RPMI7951 (cell line): Measurements from ENCODE around the gene WDR36. TPM values are rescaled to one million over a fixed set of nuclear protein-coding genes. Genes with fewer than 3 reads are reported as not detected.

Experiments
- DNase-seq: peaks from one replicate; pipeline ENCODE4 v3.0.0-alpha.2; 2012; ENCODE audit warnings: low read depth
- total RNA-seq: library from RNA; depleted of rRNA; stranded (reverse); fragments of >200 nt; shearing (Covaris generic); gene quantifications from 2 replicates; pipeline ENCODE4 v1.2.3, GENCODE V29; 2014; rRNA removed

Gene WDR36
- total RNA-seq: 27.4 and 32.8 TPM in 2 replicates

DNA sequence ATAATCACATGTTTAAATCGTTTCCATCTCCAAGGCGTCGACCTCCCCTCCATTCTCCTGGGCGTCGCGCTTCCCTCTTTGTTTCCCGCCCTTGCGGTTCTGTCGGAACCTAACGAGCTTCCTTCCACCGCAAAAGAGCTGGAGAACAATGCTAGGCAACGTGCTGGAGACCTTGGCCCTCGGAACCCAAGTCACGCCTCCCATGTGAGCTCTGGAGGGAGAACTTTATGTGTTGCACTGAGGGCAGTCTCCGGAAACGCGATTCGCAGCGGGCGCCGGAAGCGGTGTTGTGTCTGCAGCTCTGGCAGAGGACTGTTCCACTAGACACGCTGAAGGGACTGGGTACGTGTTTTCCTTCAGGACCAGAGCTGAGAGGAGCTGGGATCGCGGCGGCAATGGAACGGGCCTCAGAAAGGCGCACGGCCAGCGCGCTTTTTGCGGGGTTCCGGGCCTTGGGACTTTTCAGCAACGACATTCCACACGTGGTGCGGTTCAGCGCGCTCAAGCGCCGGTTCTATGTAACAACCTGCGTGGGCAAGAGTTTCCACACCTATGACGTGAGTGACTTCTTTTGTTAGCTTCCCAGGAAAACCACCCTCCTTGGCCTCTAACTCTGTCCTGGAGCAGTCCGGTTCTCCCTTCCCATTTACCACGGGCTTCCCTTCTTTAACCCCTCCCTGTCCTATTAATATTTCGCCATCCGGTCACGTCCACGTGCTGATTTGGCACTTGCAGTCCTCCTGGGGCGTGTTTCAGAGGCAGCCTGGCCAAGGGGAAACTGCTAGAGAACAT is at the start of gene WDR36:
Gene WDR36, plus strand, starts transcription at position 287 of the 792 bp plus-strand sequence. Its CDS starts 109 bp downstream, at position 396.
- peak; percentile 90 for DNase-seq

DNA sequence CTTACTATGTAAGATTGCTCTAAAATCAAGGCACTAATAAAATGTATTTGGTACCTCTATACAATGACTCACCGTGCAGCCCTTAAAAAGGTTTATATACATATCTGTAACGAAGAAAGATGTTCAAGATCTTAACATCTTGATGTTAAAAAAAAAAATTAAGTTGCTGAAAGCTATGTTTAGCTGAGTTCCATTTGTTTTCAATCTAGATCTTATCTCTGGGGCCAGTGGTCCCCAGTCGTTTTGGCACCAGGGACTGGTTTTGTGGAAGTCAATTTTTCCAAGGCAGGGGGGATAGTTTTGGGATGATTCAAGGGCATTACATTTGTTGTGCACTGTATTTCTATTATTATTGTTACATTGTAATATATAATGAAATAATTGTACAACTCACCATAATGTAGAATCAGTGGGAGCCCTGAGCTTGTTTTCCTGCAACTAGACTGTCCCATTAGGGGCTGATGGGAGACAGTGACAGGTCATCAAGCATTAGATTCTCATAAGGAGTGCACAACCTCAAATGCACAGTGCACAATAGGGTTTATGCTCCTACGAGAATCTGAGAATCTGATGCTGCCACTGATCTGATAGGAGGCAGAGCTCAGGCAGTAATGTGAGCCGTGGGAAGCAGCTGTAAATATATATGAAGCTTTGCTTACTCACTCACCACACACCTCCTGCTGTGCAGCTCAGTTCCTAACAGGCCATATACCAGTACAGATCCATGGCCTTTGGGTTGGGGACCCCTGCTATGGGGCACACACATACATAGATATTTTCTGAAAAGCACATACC is 48.2 kb upstream of the WDR36 start:
- DNase-seq: peak; percentile 29

DNA sequence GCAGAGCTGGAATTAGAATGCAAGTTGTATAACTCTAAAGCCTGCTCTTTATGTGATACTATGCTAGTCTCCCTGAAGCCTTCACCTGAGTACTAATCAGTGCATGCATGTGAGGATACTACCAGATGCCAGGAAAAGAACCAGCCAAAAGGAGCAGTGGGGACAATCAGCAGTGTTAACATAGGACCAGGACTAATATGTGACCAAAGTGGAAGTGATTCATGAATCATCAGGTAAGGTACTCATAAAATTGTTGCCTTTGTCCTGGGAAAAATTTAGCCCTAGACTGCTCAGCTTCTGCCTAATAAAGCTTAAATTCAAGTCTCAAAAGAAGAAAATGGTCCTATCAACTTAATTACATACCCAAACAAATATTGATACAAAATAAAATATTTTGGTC is 34.1 kb upstream of the WDR36 start:
- no peak for DNase-seq

DNA sequence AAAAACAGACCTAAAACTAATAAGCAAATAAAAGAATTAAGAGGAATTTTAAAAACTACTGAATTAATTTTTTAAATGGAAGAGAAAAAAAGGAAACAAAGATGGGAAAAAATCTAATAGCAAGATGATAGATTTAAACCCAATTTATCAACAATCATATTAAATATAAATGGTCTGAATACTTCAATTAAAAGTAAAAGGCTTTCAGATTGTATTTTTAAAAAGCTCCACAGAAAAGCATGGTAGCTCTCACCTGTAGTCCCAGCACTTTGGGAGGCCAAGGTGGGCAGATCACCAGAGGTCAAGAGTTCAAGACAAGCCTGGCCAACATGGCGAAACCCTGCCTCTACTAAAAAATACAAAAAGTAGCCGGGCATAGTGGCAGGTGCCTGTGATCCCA is 32.0 kb upstream of the WDR36 start:
- DNase-seq: no peak

DNA sequence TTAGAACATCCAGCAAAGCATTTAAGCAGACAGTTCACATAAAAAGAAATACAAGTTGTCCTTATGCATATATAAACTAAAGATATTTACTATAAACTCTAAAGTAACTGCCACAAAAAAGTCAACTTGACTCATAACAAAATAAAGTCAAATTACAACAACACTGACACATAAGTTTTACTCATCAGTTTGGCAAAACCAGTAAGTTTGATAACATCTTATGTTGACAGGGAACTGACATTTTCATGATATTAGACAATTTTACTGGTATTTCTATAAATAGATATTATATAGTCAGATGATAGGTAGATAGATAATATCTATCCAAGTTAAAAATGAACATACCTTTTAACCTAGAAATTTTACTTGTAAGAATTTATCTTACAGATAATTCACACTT is 30.5 kb upstream of the WDR36 start:
- DNase-seq: no peak

DNA sequence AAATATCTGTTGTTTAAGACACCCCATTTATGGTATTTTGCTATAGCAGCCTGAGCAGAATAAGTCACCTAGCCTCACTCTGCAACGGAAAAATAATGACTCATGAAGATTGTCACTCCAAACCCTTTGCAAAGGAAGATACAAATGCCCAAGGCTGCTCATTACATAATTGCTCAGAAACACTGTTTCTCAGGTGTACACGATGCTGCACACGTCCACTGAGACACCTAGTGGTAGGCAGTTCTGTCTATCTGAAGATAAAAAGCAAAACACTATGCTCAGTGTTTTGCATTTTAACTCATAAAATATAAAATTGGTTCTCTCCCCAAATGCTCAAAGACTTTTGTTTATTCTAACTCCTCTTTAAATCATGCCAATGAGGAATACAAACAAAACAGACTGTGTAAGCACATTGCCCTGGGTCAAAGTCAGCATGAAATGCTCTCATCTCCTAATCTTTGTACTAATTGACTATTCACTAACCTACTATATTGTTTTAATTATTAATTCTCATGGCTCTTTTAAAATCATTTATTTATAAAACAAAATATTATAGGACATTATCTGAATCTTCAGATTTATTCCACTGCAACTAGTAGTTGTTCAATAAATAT is 28.3 kb upstream of the WDR36 start:
- peak; percentile 20 for DNase-seq

DNA sequence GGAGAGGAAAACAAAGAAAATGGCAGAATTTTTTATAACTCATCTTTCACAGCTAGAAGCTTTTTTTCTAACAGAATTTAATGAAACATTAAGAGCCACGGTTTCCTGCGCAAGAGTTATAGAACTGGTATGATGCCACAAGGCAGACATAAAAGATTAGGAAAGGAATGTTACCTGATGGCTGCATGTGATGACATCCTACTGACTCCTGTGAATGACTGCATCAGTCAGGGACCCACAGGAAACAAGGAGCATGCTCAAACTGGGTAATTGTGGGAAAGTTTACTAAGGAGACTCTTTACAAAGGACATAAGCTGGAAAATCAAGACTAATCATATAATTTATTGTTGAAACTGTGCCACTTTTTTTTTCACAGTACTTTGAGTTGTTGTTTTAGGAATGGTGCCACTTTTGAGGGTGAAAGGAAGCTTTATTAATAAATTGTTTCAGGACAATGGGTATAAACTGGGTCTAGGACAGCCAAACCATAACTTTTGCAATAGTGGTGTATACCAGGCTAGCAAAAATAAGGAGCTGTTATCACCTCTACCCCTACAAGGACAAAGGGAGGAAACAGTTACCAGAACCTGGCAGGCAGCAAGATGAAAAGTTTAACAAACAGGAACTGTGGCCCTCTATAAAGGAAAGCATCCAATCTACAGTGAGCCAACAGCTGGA is 25.7 kb upstream of the WDR36 start:
- DNase-seq: no peak

DNA sequence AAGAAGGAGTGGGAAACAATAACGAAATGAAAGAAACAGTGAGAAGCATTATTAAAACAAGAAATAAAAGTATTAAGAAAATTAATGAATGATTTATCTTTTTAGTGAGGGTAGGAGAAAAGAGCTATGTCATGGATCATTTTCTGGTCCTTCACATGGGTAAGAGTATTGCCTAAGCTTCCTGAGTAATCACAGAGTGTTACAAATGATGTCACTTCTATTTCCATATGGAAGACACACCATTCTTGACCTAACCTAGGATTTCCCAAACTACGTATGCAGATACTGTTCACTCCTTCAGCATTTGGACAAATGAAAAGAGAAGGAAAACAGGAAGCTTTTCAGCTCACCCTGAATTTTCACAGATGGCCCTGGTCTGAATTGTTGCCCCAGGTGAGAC is 23.9 kb upstream of the WDR36 start:
- no peak for DNase-seq

DNA sequence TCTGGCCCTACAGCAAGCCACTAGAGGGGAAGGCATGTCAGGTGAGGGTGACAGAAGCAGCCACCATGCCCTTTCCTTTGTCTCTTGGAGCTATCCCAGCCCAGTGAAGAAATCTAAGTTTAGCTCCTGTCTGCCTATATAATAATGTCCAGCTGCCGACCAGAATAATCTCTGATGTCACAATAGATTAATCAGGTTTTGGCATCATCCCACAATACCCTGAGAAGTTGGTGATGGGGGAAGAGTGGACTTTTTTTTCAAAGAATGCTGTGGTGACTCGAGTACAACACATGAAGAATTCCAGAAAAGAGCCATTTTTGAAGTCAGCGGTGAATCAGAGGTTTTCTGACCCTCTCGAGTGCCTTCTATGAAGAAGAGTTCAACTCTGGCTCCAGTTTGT is 22.3 kb upstream of the WDR36 start:
- no peak for DNase-seq

DNA sequence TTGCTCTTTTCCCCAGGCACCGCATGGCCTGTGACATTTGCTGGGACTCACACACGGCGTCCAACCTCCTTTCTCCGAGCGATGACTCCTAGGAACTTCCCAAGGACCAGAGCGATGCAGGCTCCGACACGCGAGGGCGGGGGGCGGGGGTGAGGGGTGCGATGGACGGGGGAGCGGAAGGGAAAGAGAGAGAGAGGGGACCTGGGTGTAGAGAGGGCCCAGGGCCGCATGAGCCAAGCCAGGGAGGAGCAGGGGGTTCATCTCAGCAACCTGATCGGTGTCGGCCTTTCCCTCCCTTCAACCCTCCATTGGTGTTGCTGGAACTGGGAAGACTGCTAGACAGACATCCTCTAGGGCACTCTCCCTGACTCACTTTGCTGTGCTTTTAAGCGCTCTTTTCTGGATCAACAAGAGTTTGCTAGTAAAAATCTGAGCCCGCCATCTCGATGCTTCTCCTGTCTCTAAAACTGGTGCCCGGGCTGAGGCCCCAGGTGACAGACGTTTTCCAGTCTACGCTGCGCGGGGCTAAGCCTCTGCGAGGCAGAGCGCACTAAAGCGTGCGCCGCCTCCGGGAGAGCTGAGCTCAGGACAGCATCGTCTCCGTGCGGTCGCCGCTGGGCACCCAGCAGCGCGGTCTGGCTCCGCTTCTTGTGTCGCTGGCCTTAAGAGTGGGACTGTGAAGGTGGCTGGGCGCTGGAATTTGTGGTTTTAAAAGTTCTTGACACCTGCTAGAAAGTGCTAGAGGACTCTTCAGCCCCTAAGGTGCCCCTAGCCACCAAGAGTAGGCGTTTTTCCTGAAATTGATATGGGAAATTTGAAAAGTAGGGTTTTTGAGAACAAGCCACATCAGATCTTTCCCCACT is 21.6 kb upstream of the WDR36 start:
- peak; percentile 38 for DNase-seq

DNA sequence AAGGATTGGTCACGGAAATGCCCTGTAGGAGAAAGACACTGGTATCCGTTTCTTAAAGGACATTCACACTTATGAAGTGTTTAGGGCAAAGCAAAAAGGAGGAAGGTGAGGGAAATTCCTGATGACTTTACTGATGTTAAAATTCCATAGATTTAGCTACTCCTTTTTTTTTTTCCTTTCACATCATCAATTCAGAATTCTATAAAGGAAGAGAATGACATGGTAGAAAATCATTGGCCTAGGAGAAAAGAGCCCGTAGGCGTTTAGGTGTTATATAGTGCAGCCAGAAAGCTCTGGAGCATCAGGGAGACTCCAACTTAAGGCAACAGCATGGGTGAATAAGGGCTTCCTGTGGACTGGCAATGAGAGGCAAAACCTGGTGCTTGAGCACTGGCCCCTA is 20.7 kb upstream of the WDR36 start, which contains the start of gene TSLP:
Gene TSLP, plus strand, starts transcription at position 301 of the 400 bp plus-strand sequence. CDS start 178 bp downstream, outside the sequence.
- DNase-seq: no peak

DNA sequence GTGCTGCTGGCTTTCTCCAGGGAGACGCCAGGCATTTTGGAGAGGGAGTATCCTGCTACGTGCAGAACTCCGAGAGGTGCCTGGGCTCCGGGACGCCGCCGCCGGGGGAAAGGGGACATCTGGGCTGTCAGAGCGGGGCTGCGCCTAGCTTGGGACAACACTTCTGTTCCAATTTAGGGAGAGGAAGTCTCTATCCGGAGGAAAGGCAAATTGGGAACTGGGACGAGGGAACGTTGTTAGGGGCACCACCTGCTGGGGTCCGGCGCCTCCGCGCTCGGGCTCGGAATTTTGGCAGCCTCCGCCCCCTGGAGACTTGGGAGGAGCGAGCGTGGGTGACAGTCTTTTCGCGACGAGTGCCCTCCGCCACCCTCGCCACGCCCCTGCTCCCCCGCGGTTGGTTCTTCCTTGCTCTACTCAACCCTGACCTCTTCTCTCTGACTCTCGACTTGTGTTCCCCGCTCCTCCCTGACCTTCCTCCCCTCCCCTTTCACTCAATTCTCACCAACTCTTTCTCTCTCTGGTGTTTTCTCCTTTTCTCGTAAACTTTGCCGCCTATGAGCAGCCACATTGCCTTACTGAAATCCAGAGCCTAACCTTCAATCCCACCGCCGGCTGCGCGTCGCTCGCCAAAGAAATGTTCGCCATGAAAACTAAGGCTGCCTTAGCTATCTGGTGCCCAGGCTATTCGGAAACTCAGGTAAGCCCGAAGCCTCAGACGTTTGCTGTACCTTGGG is 19.0 kb upstream of the WDR36 start:
- DNase-seq: peak; percentile 36

DNA sequence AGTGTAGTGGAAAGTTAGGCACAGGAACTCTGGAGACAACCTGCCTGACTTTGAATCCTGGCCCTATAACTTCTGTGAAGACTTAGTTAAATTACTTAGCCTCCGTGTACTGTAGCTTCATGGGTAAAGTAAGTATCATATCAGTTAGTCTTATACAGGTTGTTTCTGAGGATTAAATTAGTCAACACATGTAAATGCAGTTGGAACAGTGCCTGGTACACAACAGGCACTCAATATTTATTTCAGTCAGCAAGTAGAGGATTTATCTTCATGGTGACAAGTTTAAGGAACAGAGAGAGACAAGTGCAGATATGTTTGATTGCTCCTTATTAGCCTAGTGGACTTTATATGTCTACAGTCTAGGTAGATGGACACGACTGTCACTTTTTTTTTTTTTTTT is 17.9 kb upstream of the WDR36 start:
- DNase-seq: no peak

DNA sequence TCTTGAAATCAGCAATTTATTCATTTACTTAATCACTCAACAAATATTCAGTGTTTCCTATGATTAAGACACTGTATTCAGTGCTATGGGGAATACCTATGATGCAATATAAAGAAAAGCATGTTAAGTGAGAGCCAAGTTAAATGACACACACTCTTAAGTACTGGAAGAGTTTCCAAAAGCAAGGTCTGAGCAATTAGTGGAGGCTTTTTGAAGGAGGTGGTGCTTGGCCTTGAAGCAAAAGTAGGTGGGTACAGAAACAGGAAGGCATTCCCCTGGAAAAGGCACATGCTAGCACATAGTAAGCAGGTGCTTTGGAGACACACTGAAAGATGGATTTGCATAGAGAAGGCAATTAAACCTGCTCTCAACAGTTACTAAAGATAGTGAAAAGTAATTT is 16.6 kb upstream of the WDR36 start:
- no peak for DNase-seq

DNA sequence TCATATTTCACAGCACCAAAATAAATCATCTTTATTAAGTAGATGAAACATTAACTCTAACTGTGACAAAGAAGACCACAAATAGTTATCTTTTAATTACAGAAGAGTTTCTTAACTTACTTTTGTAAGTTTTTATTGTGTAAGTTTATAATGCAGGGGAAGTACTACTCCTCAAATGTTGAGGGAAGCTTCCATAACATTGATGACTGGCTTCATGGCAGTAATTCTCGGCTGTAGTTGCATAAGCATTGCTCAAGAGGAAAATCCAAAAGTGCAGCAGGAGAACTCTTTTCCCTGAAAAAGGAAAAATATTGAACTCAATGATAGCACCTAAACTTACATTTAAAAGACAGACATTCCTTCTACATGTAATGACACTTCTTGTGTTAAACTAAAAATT is 16.1 kb upstream of the WDR36 start:
- no peak for DNase-seq

DNA sequence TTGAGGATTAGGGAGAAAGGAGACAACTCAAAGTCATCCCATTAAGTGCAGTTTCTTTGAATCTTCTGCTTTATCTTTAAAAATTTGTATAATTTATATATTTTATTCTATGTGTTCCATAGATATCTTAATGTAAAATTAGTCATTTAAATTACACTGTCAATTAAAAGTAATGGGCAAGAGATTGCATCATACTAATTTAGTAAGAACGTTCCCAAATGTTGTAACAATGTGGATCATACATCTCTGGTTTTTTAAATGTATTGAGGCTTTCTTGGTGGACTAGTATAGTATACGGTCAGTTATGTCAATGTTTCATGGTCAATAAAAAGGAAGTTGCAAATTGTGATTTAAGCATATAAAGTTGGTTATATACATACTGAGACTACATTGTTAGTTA is 14.5 kb upstream of the WDR36 start:
- DNase-seq: no peak

DNA sequence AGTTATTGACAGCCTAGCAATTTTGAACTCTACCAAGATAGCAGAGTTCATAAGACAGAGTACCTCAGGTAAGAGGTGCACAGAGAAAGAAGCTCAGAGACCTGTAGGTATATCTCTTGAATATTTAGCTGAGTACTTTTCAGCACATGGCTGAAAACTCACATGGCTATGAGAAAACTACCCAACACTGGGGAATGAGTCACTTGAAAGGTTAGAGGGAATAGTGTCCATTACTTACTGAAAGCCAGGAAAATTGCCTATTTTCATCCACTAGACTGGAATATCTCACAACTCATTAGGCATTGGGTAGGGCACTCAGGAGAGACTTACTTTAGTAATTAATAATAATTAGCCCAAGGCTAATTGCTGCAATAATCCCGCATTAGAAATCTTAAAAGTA is 12.3 kb upstream of the WDR36 start:
- no peak for DNase-seq

DNA sequence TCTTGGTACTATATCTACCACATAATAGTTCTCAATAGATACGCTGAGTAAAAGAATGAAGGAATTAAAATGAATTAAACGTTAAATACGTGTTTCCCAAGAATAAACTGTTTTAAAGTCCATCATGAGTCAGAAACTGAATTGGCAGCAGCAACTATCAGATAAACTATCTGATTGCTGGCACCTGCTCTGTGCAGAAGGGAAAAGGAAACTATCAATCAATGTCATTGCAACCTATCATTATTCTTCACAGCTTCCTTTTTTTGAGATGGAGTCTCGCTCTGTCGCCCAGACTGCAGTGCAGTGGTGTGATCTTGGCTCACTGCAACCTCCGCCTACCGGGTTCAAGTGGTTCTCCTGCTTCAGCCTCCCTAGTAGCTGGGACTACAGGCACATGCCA is 8.8 kb upstream of the WDR36 start:
- DNase-seq: no peak

DNA sequence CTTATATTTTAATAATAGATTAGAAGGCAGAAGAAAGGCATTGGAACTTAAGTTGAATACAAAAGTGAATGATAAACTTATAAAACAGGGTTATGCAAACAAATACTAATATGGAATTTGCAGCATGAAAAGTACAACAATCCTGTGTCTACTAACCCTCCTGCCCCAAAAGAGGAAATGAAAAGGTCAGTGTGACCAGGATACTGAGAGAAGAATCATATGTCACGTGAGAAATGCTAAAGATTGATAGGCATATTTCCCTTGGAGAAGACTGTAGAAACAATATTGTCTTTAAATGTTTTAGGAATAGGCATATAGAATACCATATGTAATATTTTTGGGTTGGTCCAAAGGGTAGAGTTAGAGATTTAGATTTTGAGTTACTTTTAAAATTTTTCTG is 3.8 kb downstream of the WDR36 start:
- no peak for DNase-seq

DNA sequence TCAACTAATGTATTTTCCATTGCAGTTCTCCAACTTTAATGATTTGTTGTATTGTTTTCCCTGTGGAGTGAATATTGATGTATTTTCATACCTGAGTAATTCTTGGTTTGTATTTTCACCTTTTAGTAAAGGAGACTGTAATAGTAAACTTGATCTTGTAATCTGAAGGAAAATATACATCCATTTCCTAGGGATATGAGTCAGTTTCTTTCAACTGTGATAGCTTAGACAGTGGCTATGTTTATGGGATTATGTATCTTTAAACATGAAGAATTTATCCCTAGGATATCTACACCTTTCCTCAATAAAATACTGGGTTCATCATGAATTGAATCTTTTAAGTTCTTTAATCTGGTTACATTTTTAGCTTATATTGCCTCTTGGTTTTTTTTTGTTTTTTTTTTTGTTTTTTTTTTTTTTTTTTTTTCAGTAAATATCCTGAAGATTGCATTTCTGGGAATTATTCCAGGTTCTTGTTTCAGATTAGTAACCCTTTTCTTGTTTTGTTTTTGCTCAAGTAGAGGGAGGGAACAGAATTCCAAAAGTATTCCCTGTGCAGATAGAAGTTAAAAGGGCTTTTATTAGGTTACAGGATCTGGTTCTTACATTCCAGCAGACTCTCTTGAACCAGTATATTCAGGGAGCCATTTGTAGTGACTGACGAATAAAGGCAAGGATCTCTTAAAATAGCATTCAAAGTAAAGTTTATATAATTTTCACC is 7.1 kb downstream of the WDR36 start:
- no peak for DNase-seq
